Lung (tissue), 12 donors: ENCODE results near the gene TMEM106B. TPM values are rescaled to one million over a fixed set of nuclear protein-coding genes. Genes with fewer than 3 reads are reported as not detected.
"Not testable (repeated sequence)": the region's sequence is repeated elsewhere in the genome, so short reads cannot be mapped to it uniquely, and the experiment has no call there.

Experiments
- ATAC-seq: fragments of 200-7000 bp; cut with Tn5 transposase; one replicate; pipeline ENCODE4 v1.9.1; 2020; ENCODE audit warnings: moderate number of reproducible peaks; ENCODE audit not compliant: insufficient read depth, low FRiP score
- DNase-seq, 3 donors: peaks; one replicate each; pipeline ENCODE4 v3.0.0-alpha.2; 2013 to 2017
- H3K27ac ChIP-seq, 2 donors: one replicate each; pipeline ENCODE4 v1.5.1; 2013; ENCODE audit warnings: mild to moderate bottlenecking in 2 of 2, moderate library complexity in 2 of 2, control low read depth in 1 of 2, inconsistent platforms in 1 of 2, low read depth in 1 of 2, low read length in 1 of 2
- H3K27me3 ChIP-seq, 3 donors: one replicate each; pipeline ENCODE4 v1.5.1; 2013; ENCODE audit warnings: low read length in 2 of 3; ENCODE audit not compliant: control insufficient read depth in 3 of 3, insufficient read depth in 3 of 3
- H3K36me3 ChIP-seq, 4 donors: one replicate each; pipeline ENCODE4 v1.5.1; 2013; ENCODE audit warnings: low read length in 4 of 4, mild to moderate bottlenecking in 1 of 4, moderate library complexity in 1 of 4; ENCODE audit not compliant: control insufficient read depth in 4 of 4, insufficient read depth in 4 of 4
- H3K4me1 ChIP-seq, 5 donors: one replicate each; pipeline ENCODE4 v1.5.1; 2013; ENCODE audit warnings: low read length in 5 of 5, mild to moderate bottlenecking in 2 of 5, moderate library complexity in 1 of 5; ENCODE audit not compliant: control insufficient read depth in 5 of 5, insufficient read depth in 5 of 5
- H3K4me3 ChIP-seq: one replicate; pipeline ENCODE4 v1.5.1; 2013; ENCODE audit warnings: mild to moderate bottlenecking, control low read depth, moderate library complexity
- H3K9ac ChIP-seq, 2 donors: one replicate each; pipeline ENCODE4 v1.5.1; 2013; ENCODE audit warnings: low read length in 2 of 2, control low read depth in 1 of 2; ENCODE audit not compliant: insufficient read depth in 1 of 2
- H3K9me3 ChIP-seq, 4 donors: one replicate each; pipeline ENCODE4 v1.5.1; 2013; ENCODE audit warnings: low read length in 3 of 4, mild to moderate bottlenecking in 1 of 4, moderate library complexity in 1 of 4; ENCODE audit not compliant: control insufficient read depth in 4 of 4, insufficient read depth in 3 of 4
- WGBS, 2 donors: extraction: QIAGEN DNeasy Blood & Tissue Kit; methylation state at CpG; one replicate each; pipeline ENCODE4 v1.1.7; 2013; 5-methylcytosine and 5-hydroxymethylcytosine counted together
- polyA plus RNA-seq, 2 donors: library from polyadenylated mRNA; stranded (reverse); fragments of 200-250 nt; gene quantifications; one replicate each; pipeline ENCODE4 v1.2.1, GENCODE V29; 2013
- total RNA-seq, 2 donors: library from RNA; depleted of rRNA in 1 of 2; stranded (reverse); fragments of >200 nt in 1 of 2; gene quantifications; one replicate each; pipeline ENCODE4 v1.2.1, GENCODE V29; 2014 to 2021
- TF ChIP-seq, protein P1 (sequence below): IDR thresholded peaks from 2 replicates; pipeline ENCODE4 v1.5.1; 2012; ENCODE audit warnings: mild to moderate bottlenecking; ENCODE audit errors: control extremely low read depth, extremely low read depth
- donor health status: control.
- donor health status: control.
- donor health status: Bipolar disorder and iron deficiency.
- donor health status: healthy.
- donor health status: DM: yes; HTN: yes; CAD: no.

The TMEM106B gene
- total and polyA plus RNA-seq, 4 donors = 11.8 to 100 (median 24.8) TPM

DNA sequence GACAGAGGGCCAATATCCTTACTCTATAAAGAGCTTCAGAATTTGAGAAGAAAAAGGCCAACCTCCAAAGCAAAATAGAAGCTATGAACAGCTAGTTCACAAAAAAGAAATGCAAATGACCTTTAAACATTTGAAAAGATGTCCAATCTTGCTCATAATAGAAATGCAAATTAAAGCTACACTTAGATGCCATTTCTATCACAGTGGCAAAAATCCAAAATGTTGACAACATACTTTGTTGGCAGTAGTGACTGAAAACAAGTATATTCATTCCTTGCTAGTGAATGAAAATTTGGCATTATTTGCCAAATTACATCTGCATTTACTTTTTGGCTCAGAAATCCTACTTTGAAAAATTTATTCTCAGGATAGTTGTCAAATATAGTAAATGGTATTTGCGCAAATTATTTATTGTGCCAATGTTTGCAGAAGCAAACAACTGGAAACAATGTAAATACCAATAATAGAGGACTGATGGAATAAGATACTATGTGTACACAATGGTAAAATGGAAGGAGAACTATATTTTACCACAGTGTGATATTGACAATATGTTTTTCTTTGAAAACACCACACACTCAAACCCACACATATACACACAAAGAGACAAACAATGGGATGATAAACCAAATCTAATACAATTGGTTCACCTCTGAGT, 9.4 kb downstream of the TMEM106B start:
- H3K27ac ChIP-seq = no peak overlapping the region
- H3K9ac ChIP-seq = no peak overlapping the region
- no peak overlapping the region for H3K4me3 ChIP-seq
- peak in 2 of 3 donors; percentile 81 to 84 for DNase-seq
- ATAC-seq = no peak
- TF ChIP-seq, protein P1, sequence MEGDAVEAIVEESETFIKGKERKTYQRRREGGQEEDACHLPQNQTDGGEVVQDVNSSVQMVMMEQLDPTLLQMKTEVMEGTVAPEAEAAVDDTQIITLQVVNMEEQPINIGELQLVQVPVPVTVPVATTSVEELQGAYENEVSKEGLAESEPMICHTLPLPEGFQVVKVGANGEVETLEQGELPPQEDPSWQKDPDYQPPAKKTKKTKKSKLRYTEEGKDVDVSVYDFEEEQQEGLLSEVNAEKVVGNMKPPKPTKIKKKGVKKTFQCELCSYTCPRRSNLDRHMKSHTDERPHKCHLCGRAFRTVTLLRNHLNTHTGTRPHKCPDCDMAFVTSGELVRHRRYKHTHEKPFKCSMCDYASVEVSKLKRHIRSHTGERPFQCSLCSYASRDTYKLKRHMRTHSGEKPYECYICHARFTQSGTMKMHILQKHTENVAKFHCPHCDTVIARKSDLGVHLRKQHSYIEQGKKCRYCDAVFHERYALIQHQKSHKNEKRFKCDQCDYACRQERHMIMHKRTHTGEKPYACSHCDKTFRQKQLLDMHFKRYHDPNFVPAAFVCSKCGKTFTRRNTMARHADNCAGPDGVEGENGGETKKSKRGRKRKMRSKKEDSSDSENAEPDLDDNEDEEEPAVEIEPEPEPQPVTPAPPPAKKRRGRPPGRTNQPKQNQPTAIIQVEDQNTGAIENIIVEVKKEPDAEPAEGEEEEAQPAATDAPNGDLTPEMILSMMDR = no peak
- 96% methylated on average over 1 of the region's 1 CpG for WGBS, 2 donors
- H3K36me3 ChIP-seq = peaks cover 5 to 23% (median 13%) of the 10 kb centered on the region in 4 donors
- no peaks in the 10 kb centered on the region for H3K27me3 ChIP-seq
- H3K4me1 ChIP-seq = peaks cover 0 to 14% (median 4%) of the 10 kb centered on the region in 5 donors
- H3K9me3 ChIP-seq = no peaks in the 10 kb centered on the region

DNA sequence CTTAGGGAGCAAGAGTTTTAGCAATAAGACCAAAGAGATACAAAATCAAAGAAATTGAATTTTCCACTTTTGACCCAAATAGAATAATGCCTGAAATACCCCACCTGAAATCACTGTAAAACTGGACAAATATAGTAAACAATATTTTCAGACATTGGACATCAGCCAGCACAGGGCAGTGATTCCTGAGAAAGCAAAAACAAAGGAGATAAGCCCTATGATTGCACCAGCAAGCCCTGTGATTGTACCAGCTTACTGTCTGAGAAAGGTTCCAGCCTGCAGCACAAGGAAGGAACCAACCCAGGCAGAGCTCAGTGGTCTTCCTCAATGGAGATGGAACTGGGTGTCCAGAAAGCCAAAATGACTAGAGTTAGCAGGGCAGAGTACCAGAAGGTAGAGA, 10.3 kb downstream of the TMEM106B start:
- TF ChIP-seq, protein P1 = no peak
- H3K36me3 ChIP-seq = peaks cover 3 to 22% (median 9%) of the 10 kb centered on the region in 4 donors

DNA sequence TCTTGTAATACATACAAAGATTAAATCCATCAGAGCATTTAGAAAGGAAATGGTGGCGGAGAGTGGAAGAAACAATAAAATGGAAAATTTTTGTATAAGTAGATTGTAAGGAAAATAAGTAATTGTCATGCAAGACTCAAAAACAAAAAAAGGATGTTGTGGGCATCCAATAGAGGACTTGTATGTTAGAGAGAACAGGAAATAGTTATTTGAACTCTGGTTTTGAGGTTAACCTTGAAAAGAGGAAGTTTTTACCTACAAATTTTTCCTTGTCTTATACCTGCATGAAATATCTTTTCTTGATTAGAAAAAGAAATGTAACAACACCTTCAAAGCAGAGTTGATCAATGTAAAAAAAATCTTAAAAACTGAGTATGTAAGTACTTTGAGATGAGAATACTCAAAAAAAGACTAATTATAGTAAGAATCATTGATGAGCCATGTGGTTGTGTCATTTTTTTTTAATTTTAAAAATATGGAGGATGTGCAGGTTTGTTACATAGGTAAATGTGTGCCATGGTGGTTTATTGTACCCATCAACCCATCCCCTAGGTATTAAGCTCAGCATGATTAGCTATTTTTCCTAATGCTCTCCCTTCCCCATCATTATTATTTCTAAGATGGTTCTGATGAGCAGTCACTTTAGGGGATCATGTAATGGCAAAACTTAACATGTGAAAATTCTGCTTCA, 11.9 kb downstream of the TMEM106B start:
- ATAC-seq = no peak
- no peak overlapping the region for H3K4me3 ChIP-seq
- WGBS, 2 donors = 35% methylated on average over 1 of the region's 1 CpG
- DNase-seq = no peak
- H3K27me3 ChIP-seq = no peaks in the 10 kb centered on the region
- H3K27ac ChIP-seq = no peak overlapping the region
- TF ChIP-seq, protein P1 = no peak
- peaks cover 0 to 18% (median 4%) of the 10 kb centered on the region in 5 donors for H3K4me1 ChIP-seq
- peaks cover 3 to 17% (median 9%) of the 10 kb centered on the region in 4 donors for H3K36me3 ChIP-seq
- peaks cover 0 to 2% (median 0%) of the 10 kb centered on the region in 4 donors for H3K9me3 ChIP-seq
- no peak overlapping the region for H3K9ac ChIP-seq

More for the DNA sequence above, 10.3 kb downstream of the TMEM106B start:
- H3K9ac ChIP-seq = no peak overlapping the region
- ATAC-seq = no peak
- no peak overlapping the region for H3K27ac ChIP-seq
- DNase-seq = no peak
- H3K27me3 ChIP-seq = no peaks in the 10 kb centered on the region
- no peak overlapping the region for H3K4me3 ChIP-seq
- H3K9me3 ChIP-seq = peaks cover 0 to 2% (median 0%) of the 10 kb centered on the region in 4 donors
- peaks cover 0 to 14% (median 4%) of the 10 kb centered on the region in 5 donors for H3K4me1 ChIP-seq

DNA sequence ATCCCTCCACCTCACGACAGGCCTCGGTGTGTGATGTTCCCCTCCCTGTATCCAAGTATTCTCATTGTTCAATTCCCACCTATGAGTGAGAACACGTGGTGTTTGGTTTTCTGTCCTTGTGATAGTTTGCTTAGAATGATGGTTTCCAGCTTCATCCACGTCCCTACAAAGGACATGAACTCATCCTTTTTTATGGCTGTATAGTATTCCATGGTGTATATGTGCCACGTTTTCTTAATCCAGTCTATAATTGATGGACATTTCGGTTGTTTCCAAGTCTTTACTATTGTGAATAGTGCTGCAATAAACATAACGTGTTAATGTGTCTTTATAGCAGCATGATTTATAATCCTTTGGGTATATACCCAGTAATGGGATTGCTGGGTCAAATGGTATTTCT, 13.9 kb downstream of the TMEM106B start:
- DNase-seq, H3K27me3 ChIP-seq, H3K4me3 ChIP-seq, H3K9ac ChIP-seq, H3K9me3 ChIP-seq, H3K27ac ChIP-seq, ATAC-seq: not testable (repeated sequence)
- WGBS, 2 donors = 84 to 89% methylated on average over 7 of the region's 7 CpGs
- Histone ChIP-seq H3K36me3 (peaks cover 3 to 13% (median 9%) of the 10 kb centered on the region in 4 donors), H3K4me1 (peaks cover 0 to 18% (median 4%) of the 10 kb centered on the region in 5 donors)
